DMS153 treated with DMSO at 0.1 percent for 48 hours (cell line): ENCODE results near the gene ARHGAP40.
A peak's percentile ranks its signal among the peaks of the same experiment; 100 is the strongest.

Experiments used
- DNase-seq: peaks from one replicate; lab custom pipeline; 2025; ENCODE audit not compliant: unreplicated experiment; lab: John Stamatoyannopoulos, UW

Gene ARHGAP40

DNA sequence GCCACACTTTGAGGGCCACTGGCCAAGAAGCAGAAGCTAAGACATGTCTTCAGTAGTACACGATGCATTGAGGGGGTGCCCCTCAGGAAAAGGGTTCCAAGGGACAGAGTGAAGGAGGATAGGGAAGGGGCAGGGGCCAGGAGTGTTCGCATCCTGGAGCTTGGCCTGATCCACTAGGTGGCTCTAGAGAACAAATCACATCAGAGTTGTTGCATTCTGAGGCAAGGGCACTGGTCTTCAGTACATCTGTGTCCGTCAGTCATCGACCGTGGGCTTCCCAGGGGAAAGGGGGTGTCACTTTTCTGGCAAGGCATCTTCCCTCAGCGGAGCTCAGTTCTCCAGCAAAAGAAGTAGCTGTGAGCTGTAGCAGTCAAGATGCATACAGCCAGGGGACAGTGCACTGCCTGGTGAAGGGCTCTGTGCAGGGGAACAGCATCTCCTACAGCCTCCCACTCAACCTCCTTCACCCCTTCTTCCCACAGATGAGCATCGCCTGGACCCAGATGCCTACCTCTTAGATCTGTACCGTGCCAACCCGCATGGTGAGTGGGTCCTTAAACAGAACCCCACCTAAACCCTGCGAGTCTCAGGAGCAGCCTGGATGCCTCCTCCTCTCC lies 47.8 kb downstream of the ARHGAP40 start:
- peak; percentile 37 for DNase-seq

DNA sequence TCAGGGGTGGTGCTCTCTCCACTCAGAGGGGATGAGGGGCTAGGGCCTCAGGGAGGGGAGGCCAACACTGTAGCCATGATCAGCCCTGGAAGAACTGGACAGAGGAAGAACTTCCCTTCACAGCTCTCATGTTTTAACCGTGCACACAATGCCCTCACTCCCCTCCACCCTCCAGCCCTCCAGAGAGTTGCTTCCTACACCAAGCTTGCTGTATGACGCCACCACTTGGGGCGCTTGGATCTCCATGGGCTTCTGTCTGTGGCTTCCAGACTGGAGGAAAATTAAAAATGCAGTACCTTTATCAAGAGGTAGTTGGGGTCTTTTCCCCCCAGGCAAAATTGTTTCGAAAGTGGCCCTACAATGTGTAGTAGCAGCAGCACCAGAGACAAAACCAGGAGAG lies 48.4 kb downstream of the ARHGAP40 start:
- no peak for DNase-seq

DNA sequence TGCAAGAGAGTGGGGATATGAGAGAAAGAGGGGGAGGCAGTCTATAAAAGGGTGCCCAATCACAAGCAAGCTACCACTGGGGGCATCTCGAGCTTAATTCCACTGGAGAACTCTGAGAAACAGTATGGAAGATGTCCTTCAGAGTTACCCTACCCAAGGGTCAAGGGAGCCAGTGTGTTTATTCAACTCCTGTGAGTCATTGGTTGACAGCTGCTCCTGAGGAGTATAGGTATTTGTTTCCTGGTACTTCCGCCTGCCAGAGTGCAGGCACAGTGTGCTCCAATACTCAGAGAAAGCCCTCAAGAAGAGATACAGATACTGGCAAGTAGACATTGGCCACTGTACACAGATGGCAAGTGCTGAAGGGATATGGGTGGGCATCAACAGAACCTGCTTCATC lies 49.5 kb downstream of the ARHGAP40 start:
- no peak for DNase-seq

DNA sequence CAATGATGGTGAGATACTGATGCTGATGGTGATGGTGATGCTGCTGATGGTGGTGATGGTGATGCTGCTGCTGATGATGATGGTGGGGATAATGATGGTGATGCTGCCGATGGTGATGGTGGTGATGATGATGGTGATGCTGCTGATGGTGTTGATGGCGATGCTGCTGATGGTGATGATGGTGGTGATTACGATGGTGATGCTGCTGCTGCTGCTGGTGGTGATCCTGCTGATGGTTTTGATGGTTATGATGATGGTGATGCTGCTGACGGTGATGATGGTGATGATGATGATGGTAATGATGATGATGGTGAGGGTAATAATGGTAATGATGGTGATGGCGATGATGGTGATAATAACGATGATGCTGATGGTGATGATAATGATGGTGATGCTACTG lies 50.0 kb downstream of the ARHGAP40 start:
- DNase-seq: no peak

DNA sequence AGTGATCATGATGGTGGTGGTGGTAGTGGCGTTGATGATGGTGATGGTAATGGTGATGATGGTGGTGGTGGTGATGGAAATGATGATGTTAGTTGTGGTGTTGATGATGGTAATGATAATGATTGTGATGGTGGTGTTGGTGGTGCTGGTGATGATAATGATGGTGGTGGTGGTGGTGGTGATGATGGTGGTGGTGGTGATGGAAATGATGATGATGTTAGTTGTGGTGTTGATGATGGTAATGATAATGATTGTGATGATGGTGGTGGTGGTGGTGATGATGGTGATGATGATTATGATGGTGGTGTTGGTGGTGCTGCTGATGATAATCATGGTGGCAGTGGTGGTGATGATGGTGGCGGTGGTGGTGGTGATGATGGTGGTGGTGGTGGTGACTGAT lies 51.4 kb downstream of the ARHGAP40 start:
- DNase-seq: no peak

DNA sequence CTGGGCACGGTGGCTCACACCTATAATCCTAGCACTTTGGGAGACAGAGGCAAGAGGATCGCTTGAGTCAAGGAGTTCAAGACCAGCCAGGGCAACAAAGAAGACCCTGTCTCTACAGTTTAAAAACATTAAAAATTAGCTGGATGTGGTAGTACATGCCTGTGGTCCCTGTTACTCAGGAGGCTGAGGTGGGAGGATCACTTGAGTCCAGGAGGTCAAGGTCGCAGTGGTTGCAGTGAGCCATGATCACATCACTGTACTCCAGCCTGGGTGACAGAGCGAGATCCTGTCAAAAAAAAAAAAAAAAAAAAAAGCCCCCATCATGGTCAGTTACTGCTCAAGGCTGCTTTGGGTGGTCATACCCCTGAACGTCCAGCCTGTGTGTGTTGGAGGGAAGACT lies 55.8 kb downstream of the ARHGAP40 start:
- no peak for DNase-seq

DNA sequence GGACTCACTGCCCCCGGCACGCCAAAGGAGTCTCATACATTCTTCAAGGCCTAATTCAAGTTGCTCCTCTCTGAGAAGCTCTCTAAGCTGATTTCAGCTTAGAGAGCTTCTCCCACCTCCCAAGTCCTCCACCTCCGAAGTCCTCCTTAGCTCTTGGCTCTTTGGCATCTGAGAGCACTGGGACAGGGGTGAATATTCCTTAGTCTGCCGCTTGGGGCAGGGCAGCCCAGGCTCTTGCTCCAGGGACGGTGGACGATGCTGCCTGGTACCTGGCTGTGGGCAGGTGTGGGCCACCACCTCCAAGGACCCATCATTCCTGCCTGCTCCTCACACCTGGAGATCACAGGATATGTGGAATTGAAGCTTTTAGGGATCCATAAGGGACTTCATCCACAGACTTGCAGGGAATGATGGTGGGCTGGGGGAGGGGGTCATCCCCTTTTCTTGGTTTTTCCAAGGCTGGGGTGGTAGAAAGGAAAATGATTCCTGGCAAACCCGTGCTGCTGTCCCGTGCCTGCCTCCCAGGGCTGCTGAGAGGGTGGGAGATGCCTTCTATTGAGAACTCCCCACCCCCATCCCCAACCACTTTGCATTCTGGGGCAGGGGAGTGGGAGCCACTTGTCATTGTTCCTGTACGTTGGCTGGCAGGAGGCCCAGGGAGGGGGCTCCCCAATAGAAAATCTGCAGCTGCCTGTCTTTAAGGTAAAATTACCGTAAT lies 57.4 kb downstream of the ARHGAP40 start:
- DNase-seq: peak; percentile 49

DNA sequence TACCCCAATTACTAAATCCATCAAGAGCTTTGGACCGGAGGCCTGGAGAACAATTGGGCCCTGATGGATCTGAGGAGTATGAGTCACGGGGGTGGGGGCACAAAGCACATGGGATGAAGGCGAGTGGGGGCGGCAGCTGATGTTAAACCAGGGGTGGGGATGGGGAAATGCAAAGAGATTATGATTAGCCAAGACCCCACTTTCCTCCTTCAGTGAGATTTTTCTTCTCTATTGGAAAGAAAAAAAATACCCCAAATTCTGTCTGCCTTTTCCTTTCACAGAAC lies 57.9 kb downstream of the ARHGAP40 start:
- no peak for DNase-seq

DNA sequence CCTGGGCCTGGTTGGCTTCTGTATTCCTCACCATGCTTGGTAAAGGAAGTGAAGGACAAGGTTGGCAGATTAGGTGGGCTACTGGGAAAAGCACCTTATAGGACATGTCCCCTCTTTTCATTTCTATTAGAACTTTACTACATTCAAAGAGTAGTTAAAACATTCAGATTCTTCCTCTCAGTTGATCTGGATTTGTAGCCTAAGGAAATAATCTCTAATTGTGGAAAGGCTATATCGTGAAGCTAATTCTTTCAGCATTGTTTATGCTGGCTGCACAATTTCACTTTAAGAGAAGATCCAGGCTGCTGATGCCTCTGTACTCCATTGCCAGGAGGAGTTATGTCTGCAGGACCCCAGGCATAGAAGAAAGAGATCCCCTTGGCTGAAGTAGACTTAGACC lies 58.8 kb downstream of the ARHGAP40 start:
- no peak for DNase-seq

DNA sequence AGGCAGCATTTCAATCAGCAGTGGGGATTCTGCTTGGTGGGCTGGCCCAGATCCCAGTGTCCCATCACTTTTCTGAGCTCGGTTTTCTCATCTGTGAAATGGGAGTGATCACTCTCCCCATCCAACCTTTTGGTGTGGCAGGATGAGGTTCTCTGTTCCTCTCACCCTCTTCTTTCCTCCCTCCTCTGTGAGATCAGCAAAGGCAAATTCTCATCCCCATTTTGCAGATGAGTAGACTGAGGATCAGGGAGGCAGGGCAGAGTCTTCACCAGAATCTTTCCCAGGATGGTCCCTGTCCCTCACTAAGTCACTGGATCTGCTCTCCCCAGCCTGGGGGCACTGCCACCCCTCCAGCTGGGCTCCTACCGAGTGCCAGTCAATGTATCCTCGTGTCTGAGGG lies 62.1 kb downstream of the ARHGAP40 start:
- DNase-seq: no peak

DNA sequence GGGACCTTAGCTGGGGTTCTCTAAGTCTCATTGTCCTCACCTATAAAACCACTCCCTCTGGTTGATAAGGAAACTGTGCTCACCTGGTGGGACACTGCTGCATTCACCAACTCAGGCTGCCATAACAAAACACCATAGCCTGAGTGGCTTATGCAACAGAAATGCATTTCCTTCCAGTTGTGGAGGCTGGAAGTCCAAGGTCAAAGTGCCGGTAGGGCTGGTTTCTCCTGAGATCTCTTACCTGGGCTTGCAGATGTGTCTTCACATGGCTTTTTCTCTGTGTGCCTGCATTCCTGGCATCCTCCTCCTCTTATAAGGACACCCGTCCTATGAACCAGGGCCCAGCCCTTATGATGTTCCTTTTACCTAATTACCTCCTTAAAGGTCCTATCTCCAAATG lies 62.7 kb downstream of the ARHGAP40 start:
- DNase-seq: no peak

DNA sequence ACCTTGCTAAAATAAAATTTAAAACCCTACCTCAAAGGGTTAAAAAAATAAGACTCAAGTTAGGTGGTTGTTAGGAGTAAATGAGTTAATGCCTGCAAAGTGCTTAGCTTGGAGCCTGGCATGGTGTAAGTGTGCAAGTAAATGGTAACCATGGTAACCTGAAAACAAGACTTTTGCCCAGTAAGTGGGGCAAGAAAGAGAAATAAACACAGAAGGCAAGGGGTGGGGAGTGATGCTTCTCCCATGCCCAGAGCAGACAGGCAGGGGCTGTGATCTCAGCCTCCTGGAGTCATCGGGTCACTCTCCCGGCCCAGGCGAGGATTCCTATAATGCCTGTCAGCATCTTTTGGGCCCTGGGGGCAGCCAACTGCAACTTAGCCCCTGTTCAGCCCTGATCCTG lies 63.5 kb downstream of the ARHGAP40 start:
- DNase-seq: no peak

DNA sequence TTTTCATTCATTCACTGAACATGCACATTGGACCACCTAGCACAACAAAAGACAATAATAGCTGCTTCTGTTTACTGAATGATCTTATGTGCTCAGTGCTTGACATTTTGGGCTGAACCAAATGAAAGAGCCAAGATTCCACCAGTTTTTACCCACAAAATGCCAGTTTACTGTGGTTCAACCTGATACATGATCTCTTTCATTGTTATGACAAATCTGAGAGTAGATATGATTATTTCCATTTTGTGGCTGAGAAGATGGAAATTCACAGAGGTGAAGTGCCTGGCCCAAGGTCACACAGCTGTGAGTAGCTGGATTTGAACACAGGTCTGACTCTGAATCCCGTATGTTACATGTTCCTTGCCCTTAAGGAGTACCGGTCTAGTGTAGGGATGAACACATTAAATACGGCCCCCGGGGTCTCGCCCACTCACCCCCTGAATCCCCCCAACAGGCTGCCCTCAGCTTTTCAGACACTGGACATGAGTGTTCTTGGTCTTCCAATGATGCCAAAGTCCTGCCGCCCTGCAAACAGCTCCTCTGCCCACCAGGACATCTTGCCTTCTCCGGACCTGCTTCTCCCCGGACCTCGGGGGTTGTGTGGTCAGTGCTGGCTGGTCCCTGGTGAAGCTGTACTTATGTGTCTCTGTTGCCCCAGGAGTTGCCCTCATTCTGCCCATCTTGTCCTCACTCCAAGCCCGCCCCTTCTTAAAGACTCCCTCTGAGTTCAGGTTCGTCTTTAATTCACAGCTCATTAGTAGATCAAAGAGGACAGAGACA lies 64.1 kb downstream of the ARHGAP40 start:
- DNase-seq: no peak

DNA sequence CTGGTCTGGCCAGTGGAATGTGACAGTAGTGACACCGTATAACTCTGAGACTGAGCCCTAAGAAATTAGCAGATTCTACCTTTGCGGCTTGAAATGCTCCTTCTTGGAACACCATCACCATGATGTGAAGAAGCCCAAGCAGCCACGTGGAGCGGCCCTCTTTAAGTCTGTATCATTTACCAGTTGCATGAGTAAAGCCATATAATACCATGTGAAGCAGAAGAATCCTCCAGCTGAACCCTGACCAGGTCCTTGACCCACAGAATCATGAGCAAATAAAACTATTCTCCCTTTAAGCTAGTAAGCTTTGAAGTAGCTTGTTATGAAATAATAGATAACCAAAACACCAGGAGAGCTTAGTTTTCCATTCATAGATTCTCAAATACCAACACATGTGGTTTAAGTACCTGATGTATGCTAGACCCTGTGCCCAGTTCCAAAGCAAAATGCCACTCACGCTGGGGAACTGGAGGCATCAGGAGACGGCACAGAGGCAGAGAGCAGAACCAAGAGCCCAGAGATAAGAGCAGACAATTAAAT lies 65.9 kb downstream of the ARHGAP40 start:
- no peak for DNase-seq

DNA sequence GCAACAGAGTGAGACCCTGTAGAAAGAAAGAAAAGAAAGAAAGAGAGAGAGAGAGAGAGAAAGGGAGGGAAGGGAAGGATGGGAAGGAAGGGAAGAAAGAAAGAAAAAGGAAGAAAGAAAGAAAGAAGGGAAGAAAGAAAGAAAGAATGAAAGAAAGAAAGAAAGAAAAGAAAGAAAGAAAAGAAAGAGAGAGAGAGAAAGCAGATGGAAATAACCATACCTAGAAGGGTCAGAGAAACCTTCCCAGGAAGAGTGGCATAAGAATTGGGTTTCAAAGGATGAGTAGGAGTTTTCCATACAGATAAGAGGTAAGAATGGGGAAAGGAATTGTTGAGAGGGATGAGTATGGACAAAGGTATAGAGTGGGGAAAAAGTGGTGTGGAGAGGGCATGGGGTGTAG lies 68.1 kb downstream of the ARHGAP40 start:
- no peak for DNase-seq

DNA sequence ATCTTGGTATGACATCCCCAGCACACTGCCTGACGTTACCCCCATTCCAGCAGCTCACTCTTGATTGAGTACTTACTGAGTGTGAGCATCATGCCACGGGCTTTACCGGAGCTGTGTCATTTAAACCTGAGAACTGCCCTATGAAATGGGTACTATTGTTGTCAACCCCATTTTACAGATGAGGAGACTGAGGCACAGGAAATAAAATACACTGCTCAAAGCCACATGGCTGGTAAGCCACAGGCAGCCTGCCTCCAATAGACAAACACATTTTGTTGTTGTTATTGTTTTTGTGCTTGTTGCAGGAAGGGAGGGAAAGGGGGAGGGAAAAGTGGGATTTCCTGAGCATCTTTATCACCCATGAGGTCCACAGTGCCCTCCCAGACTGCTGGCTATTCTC lies 69.2 kb downstream of the ARHGAP40 start:
- DNase-seq: no peak

DNA sequence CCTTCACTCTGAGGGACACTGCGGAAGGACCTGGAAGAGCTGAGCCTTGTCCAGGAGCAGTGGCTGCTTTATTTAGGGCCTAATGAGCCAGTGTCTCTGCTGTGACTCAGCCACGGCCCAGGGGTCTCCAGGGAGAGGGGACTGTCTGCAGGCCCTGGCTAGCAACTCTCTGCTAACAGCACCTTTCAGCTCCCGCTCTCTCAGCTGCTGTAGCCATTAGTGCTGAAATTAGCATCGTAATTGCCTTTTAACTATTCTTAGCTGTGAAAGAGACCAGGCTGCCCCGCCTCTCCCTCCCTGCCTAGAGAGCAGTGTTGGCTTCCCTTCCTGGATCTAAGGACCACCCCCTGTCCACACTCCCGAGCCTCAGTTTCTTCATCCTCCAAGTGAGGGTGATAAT lies 69.6 kb downstream of the ARHGAP40 start:
- DNase-seq: no peak

DNA sequence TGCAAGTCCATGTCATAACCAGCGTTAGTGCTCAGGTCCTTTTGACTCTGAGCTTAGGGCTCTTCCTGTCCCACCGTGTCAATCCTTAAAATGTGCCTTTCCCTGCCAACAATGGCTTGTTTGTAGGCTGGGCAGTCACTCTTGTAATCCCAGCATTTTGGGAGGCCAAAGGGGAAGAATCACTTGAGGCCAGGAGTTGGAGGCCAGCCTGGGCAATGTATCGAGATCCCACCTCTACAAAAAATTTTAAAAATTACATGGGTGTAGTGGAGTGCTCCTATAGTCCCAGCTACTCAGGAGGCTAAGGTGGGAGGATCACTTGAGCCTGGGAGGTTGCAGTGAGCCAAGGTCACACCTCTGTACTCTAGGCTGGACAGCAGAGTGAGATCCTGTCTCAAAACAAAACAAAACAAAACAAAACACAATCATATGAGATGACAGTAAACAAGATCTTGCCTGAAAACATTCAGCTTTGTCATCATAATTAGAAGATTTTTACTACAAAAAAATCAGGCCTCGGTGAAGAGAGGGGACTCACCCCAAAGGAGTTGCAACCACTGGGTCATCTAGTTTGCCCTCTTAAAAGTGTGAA lies 70.2 kb downstream of the ARHGAP40 start:
- no peak for DNase-seq

DNA sequence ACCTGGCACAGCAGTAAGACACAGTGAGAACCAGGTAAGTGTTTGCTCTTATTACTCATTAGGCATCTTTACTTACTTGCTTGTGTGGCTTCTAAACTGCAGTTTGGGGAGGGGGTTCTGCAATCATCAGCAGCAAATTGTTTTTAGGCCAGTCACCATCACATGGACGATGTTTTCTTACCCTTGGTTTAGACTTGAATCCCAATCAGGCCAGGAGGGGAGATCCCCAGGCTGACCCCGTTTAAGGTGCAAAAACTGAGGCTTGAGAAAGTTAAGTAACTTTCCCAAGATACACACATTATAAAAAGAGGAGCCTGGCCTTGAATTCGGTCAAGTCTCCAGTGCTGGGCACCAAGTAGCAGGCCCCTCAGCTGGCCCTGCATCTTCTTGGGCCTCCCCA lies 70.9 kb downstream of the ARHGAP40 start:
- DNase-seq: no peak

DNA sequence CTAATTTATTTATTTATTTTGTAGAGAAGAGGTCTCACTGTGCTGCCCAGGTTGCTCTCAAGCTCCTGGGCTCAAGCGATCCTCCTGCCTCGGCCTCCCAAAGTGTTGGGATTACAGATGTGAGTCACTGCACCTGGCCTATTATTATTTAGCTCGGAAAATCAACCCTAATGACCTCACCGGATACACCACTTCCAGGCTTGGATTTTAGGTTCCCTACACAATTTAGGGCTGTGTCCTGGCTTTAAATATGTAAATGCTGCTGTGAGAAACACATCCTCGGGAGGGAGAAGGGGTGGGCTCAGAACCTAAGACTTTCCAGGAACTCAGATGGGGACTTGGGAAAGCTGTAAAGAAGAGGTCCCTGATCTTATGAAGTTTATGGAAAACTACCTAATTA lies 71.7 kb downstream of the ARHGAP40 start:
- no peak for DNase-seq

DNA sequence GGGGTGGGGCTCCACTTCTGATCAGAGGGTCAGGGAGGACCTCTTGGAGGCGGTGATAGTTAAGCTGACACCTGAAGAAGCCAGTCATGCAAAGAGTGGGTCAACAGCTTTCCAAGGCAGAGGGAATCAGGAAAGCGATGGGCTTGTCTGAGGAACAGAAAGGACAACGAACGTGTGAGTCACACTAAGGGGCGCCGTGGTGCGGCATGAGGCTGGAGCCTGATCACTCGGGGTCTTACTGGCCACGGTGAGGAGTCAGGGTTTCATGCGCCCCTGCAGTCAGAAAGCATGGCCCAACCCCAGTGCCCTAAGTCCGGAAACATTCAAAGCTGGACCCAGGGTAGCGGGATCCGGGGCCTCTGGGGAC lies 72.1 kb downstream of the ARHGAP40 start:
- no peak for DNase-seq
